GM18951 (cell line): ENCODE results near the gene VSIG4.

Experiments used
- POLR2A ChIP-seq: IDR thresholded peaks from 4 replicates; pipeline ENCODE4 v1.6.1; 2011; ENCODE audit warnings: mild to moderate bottlenecking; ENCODE audit not compliant: insufficient read length, insufficient read depth; ENCODE audit errors: extremely low read depth
- in situ Hi-C: fragments of 300-500 bp; cut with MboI; formaldehyde crosslinking; loops from one replicate; pipeline ENCODE4 v1.12.0; 2022; ENCODE audit warnings: low sequenced_read_pairs, mixed read lengths, inconsistent platforms; ENCODE audit not compliant: unreplicated experiment

The VSIG4 gene

GRCh38 chrX:66009231-66009845 lies 30.5 kb downstream of the VSIG4 start:
- in situ Hi-C loops = loop anchor here (25.0 kb wide), 1 partner anchor 403 kb away; no protein-coding TSS in a partner anchor

GRCh38 chrX:66008328-66008970 lies 31.4 kb downstream of the VSIG4 start:
- in situ Hi-C loops = loop anchor here (25.0 kb wide), 1 partner anchor 404 kb away; no protein-coding TSS in a partner anchor
- no peak for TF ChIP-seq POLR2A

More at GRCh38 chrX:66009231-66009845, 30.5 kb downstream of the VSIG4 start:
- no peak for TF ChIP-seq POLR2A

- in situ Hi-C loops = loop anchor here (25.0 kb wide), 1 partner anchor 404 kb away; no protein-coding TSS in a partner anchor
Measured at GRCh38 chrX:66007851-66008250, 32.0 kb downstream of the VSIG4 start.

GRCh38 chrX:66005830-66006449 lies 33.9 kb downstream of the VSIG4 start:
- in situ Hi-C loops = loop anchor here (25.0 kb wide), 1 partner anchor 406 kb away; no protein-coding TSS in a partner anchor
- no peak for TF ChIP-seq POLR2A

More at GRCh38 chrX:66007851-66008250, 32.0 kb downstream of the VSIG4 start:
- no peak for TF ChIP-seq POLR2A

- no peak for TF ChIP-seq POLR2A
- in situ Hi-C loops = loop anchor here (25.0 kb wide), 1 partner anchor 407 kb away; no protein-coding TSS in a partner anchor
Measured at GRCh38 chrX:66004928-66005829, 34.7 kb downstream of the VSIG4 start.

GRCh38 chrX:66002824-66003680 lies 36.8 kb downstream of the VSIG4 start:
- in situ Hi-C loops = loop anchor here (25.0 kb wide), 1 partner anchor 409 kb away; no protein-coding TSS in a partner anchor
- TF ChIP-seq POLR2A = no peak

GRCh38 chrX:66001596-66001995 lies 38.3 kb downstream of the VSIG4 start:
- no peak for TF ChIP-seq POLR2A
- in situ Hi-C loops = loop anchor here (25.0 kb wide), 1 partner anchor 411 kb away; no protein-coding TSS in a partner anchor

GRCh38 chrX:66000628-66001272 lies 39.1 kb downstream of the VSIG4 start:
- in situ Hi-C loops = loop anchor here (25.0 kb wide), 1 partner anchor 412 kb away; no protein-coding TSS in a partner anchor
- TF ChIP-seq POLR2A = no peak

- no peak for TF ChIP-seq POLR2A
- in situ Hi-C loops = loop anchor here (25.0 kb wide), 1 partner anchor 412 kb away; no protein-coding TSS in a partner anchor
Measured at GRCh38 chrX:66000178-66000577, 39.7 kb downstream of the VSIG4 start.

- in situ Hi-C loops = loop anchor here (25.0 kb wide), 2 partner anchors 262 to 413 kb away; no protein-coding TSS in a partner anchor
- no peak for TF ChIP-seq POLR2A
Measured at GRCh38 chrX:65999563-66000148, 40.2 kb downstream of the VSIG4 start.
